ENCODE data around the gene NPDC1. TPM values are rescaled to one million over a fixed set of nuclear protein-coding genes. Genes with fewer than 3 reads are reported as not detected.
A peak's percentile ranks its signal among the peaks of the same experiment; 100 is the strongest.

NPDC1 gene
- total RNA-seq, 4 donors from 2014 or later: 58.0 to 972 (median 274) TPM

DNA sequence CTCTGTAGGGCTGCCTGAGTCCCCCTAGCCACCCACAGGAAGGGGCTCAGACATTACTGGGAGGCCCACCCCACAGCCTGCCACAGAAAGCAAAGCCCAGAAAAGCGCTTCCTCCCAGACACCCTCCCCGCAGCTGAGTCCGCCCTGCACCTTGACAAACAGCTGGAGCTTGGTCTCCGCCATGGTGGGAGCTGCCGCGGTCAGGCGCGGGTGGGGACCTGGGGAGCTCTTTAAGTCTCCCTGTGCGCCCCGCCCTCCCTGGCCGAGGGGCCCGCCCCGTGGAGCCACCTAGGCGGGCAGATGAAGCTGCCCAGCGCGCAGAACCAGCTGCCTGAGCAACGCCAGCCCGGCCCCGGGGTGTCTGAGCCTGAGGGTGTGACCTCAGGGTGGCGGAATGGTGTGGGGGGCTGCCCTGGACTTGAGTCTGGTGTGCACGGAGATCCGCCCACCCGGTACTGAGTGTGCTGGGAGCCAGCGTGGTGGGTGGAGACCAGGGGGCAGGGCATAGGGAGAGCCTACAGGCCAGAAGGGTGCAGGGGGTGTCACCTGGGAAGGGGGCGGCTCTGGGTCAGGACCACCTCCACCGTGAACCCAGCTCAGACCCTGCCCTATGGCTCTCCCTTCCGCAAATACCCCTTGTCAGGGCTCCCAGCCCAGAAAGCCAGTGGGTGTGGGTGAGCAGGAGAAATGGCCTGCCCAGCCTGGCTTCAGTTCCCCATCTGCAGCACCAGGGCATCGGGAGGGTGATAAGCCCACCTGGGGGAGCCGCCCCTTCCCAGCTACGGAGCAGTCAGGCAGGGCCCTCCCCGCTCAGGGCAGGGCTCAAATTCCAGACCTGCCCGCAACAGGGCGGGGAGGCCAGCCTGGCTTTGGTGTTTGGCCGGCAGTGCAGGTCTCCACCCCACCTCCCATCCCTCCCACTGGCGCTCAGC is 49.4 kb downstream of the NPDC1 start, which contains the start of gene CLIC3:
Gene CLIC3 (minus strand): TSS at position 208 of the 932 bp plus-strand sequence. CDS start 25 bp downstream, at position 183.
- 18% methylated on average over 33 of the region's 35 CpGs; no CpG with 5 or more reads in 1 of the 2 donors for WGBS, 2 donors (ENCODE audit: low coverage in 1 of 2)
- intact Hi-C loops (cut with DNase I; ENCODE audit: low total_unique reads): no loop called here
- Histone ChIP-seq H3K27me3 (peaks cover 24% of the 10 kb centered on the region), H3K36me3 (no peaks in the 10 kb centered on the region), H3K4me1 (peaks cover 30 to 61% (median 47%) of the 10 kb centered on the region in 4 donors), H3K27ac (peak within 1 kb of the TSS; percentile 7 to 60 (median 52)), H3K4me3 (peak within 1 kb of the TSS in 2 of 4 donors; percentile 18 to 19), H3K9me3 (no peaks in the 10 kb centered on the region)
- DNase-seq: peak; percentile 75
- TF ChIP-seq, protein P1, sequence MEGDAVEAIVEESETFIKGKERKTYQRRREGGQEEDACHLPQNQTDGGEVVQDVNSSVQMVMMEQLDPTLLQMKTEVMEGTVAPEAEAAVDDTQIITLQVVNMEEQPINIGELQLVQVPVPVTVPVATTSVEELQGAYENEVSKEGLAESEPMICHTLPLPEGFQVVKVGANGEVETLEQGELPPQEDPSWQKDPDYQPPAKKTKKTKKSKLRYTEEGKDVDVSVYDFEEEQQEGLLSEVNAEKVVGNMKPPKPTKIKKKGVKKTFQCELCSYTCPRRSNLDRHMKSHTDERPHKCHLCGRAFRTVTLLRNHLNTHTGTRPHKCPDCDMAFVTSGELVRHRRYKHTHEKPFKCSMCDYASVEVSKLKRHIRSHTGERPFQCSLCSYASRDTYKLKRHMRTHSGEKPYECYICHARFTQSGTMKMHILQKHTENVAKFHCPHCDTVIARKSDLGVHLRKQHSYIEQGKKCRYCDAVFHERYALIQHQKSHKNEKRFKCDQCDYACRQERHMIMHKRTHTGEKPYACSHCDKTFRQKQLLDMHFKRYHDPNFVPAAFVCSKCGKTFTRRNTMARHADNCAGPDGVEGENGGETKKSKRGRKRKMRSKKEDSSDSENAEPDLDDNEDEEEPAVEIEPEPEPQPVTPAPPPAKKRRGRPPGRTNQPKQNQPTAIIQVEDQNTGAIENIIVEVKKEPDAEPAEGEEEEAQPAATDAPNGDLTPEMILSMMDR (IDR thresholded peaks at IDR 0.05): no peak
- TF ChIP-seq EP300 (IDR thresholded peaks at IDR 0.05; ENCODE audit: low read depth): no peak
- no peak for TF ChIP-seq POLR2A (IDR thresholded peaks at IDR 0.05)
- no peak for TF ChIP-seq POLR2AphosphoS5 (IDR thresholded peaks at IDR 0.05)
- in situ Hi-C loops (cut with MboI; ENCODE audit: low pct_ligation_motif_present in 1 of 4, low pct_unique_long_range_greater_than_20kb in 1 of 4, low sequenced_read_pairs in 3 of 4): no loop called here

GRCh38 chr9:136995772-136996311 is 50.1 kb downstream of the NPDC1 start:
- in situ Hi-C loops (cut with MboI; ENCODE audit: low pct_ligation_motif_present in 1 of 4, low pct_unique_long_range_greater_than_20kb in 1 of 4, low sequenced_read_pairs in 3 of 4): no loop called here
- no peak for DNase-seq
- WGBS, 2 donors (ENCODE audit: low coverage in 1 of 2): 11% methylated on average over 3 of the region's 12 CpGs; no CpG with 5 or more reads in 1 of the 2 donors
- Histone ChIP-seq H3K4me1 (peaks cover 30 to 64% (median 49%) of the 10 kb centered on the region in 4 donors), H3K9me3 (no peaks in the 10 kb centered on the region), H3K36me3 (no peaks in the 10 kb centered on the region), H3K27ac (peak overlapping the region; percentile 7 to 60 (median 52)), H3K4me3 (peak overlapping the region in 2 of 4 donors; percentile 18 to 19), H3K27me3 (peaks cover 24% of the 10 kb centered on the region)
- TF ChIP-seq POLR2A (IDR thresholded peaks at IDR 0.05) (no peak), EP300 (IDR thresholded peaks at IDR 0.05; ENCODE audit: low read depth) (no peak), POLR2AphosphoS5 (IDR thresholded peaks at IDR 0.05) (no peak)
- TF ChIP-seq, protein P1 (IDR thresholded peaks at IDR 0.05): no peak
- intact Hi-C loops (cut with DNase I; ENCODE audit: low total_unique reads): no loop called here

- peak overlapping the region in 1 of 4 donors; percentile 60 for H3K27ac ChIP-seq
- no peaks in the 10 kb centered on the region for H3K9me3 ChIP-seq
- no peak for DNase-seq
- WGBS, 2 donors (ENCODE audit: low coverage in 1 of 2): 65% methylated on average over 27 of the region's 30 CpGs; no CpG with 5 or more reads in 1 of the 2 donors
- TF ChIP-seq, protein P1 (IDR thresholded peaks at IDR 0.05): no peak
- TF ChIP-seq POLR2A (IDR thresholded peaks at IDR 0.05) (no peak), POLR2AphosphoS5 (IDR thresholded peaks at IDR 0.05) (no peak), EP300 (IDR thresholded peaks at IDR 0.05; ENCODE audit: low read depth) (no peak)
- intact Hi-C loops (cut with DNase I; ENCODE audit: low total_unique reads): no loop called here
- no peaks in the 10 kb centered on the region for H3K36me3 ChIP-seq
- peaks cover 24% of the 10 kb centered on the region for H3K27me3 ChIP-seq
- in situ Hi-C loops (cut with MboI; ENCODE audit: low pct_ligation_motif_present in 1 of 4, low pct_unique_long_range_greater_than_20kb in 1 of 4, low sequenced_read_pairs in 3 of 4): no loop called here
- H3K4me3 ChIP-seq: no peak overlapping the region
- H3K4me1 ChIP-seq: peaks cover 30 to 64% (median 49%) of the 10 kb centered on the region in 4 donors
These were observed 50.6 kb downstream of the NPDC1 start for GRCh38 chr9:136995362-136995761.

DNA sequence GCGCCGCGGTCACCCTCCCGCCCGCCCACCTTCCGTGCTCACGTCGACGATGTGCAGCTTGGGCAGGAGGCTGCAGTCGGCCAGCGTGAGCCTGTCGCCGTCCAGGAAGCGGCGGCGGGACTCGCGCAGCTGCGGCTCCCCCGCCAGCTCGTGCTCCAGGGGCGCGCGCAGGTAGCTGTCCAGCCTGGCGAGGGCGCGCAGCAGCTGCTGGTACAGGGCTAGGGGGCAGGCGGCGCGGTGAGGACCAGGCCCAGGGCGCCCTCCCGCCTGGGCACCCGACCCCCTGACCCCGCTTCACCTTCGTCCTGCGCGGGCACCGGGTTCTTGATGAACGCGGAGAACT is 51.1 kb downstream of the NPDC1 start:
- H3K36me3 ChIP-seq: no peaks in the 10 kb centered on the region
- no peak for TF ChIP-seq POLR2AphosphoS5 (IDR thresholded peaks at IDR 0.05)
- no peak for TF ChIP-seq EP300 (IDR thresholded peaks at IDR 0.05; ENCODE audit: low read depth)
- TF ChIP-seq, protein P1 (IDR thresholded peaks at IDR 0.05): no peak
- no peak for TF ChIP-seq POLR2A (IDR thresholded peaks at IDR 0.05)
- H3K9me3 ChIP-seq: no peaks in the 10 kb centered on the region
- in situ Hi-C loops (cut with MboI; ENCODE audit: low pct_ligation_motif_present in 1 of 4, low pct_unique_long_range_greater_than_20kb in 1 of 4, low sequenced_read_pairs in 3 of 4): no loop called here
- intact Hi-C loops (cut with DNase I; ENCODE audit: low total_unique reads): no loop called here
- H3K27ac ChIP-seq: no peak overlapping the region
- H3K4me1 ChIP-seq: peaks cover 30 to 60% (median 49%) of the 10 kb centered on the region in 4 donors
- no peak overlapping the region for H3K4me3 ChIP-seq
- H3K27me3 ChIP-seq: peaks cover 24% of the 10 kb centered on the region
- 74% methylated on average over 36 of the region's 40 CpGs; no CpG with 5 or more reads in 1 of the 2 donors for WGBS, 2 donors (ENCODE audit: low coverage in 1 of 2)
- DNase-seq: no peak
